ENCODE results near the gene EEF2.

DNA sequence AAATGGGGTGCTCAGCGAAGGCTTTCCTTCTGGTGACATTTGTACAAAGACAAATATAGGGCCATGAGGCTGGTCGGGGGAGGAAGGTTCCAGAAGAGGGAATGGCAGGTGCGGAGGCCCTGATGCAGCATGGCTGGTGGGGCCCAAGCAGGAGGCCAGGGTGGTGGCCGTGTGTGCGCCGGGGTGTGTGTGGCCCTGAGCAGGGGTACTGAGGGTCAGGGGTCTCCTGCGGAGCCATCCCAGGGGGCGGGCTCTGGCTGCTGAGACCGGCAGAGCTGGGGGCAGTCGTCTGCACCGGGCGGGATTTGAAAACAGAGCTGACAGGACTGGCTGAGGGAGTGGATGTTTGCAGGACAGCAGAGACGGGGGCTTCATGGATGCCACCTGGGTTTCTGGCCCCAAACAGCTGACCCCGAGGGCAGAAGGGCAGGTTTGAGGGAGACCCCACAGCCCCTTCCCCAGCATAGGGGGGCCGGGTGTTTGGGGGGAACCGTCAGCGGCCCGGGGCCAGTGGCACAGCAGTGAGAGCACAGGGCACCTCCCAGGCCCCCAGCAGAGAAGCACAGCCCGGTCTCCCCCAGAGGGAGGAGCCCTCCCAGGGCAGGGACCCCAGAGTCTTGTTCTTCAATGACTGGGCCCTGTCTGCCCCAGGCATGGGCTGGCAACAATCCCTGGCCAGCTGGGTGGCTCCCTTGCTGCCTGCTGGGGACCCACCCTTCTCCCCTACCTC, 33.7 kb upstream of the EEF2 start:
- TF ChIP-seq EP300 (IDR thresholded peaks at IDR 0.05; ENCODE audit: borderline replicate concordance) (no peak), YY1 (IDR thresholded peaks at IDR 0.05; ENCODE audit: low read depth) (no peak), RAD21 (IDR thresholded peaks at IDR 0.05; ENCODE audit: low read depth) (no peak), EGR1 (IDR thresholded peaks at IDR 0.05) (no peak), CEBPB (IDR thresholded peaks at IDR 0.05) (no peak), CREB1 (IDR thresholded peaks at IDR 0.05; ENCODE audit: low read depth) (no peak)

All from Ishikawa (cell line).